RWPE2 (cell line): ENCODE results near the gene TNRC6C.

Source experiments
- ATAC-seq: fragments of 200-7000 bp; cut with Tn5 transposase; 3 replicates; pipeline ENCODE4 v1.9.1; 2021; ENCODE audit warnings: low read depth
- DNase-seq: peaks from one replicate; pipeline ENCODE4 v3.0.0-alpha.2; 2020; ENCODE audit warnings: low spot score
- H3K27ac ChIP-seq: fragments of 450-650 bp; 2 replicates; pipeline ENCODE4 v1.5.1; 2017; ENCODE audit warnings: mild to moderate bottlenecking; ENCODE audit not compliant: poor library complexity, severe bottlenecking
- H3K27me3 ChIP-seq: fragments of 250-450 bp; sonication (Bioruptor Pico); 2 replicates; pipeline ENCODE4 v1.5.1; 2021; ENCODE audit warnings: mild to moderate bottlenecking, moderate library complexity; ENCODE audit not compliant: insufficient read depth, poor library complexity, severe bottlenecking
- H3K36me3 ChIP-seq: fragments of 250-450 bp; sonication (Bioruptor Pico); 2 replicates; pipeline ENCODE4 v1.5.1; 2020; ENCODE audit warnings: low read depth, mild to moderate bottlenecking, moderate library complexity
- H3K4me1 ChIP-seq: fragments of 250-450 bp; sonication (Bioruptor Pico); 2 replicates; pipeline ENCODE4 v1.5.1; 2021; ENCODE audit warnings: mild to moderate bottlenecking, moderate library complexity; ENCODE audit not compliant: insufficient read depth, poor library complexity, severe bottlenecking
- H3K4me3 ChIP-seq: fragments of 250-450 bp; sonication (Bioruptor Pico); 2 replicates; pipeline ENCODE4 v1.5.1; 2021; ENCODE audit warnings: mild to moderate bottlenecking, moderate library complexity; ENCODE audit not compliant: severe bottlenecking
- H3K9me3 ChIP-seq: fragments of 250-450 bp; sonication (Bioruptor Pico); 2 replicates; pipeline ENCODE4 v1.5.1; 2021; ENCODE audit warnings: mild to moderate bottlenecking, moderate library complexity; ENCODE audit not compliant: severe bottlenecking
- TF ChIP-seq, protein P1 (sequence below): fragments of 450-650 bp; IDR thresholded peaks from one replicate; pipeline ENCODE4 v1.5.1; 2017; ENCODE audit warnings: mild to moderate bottlenecking, moderate library complexity; ENCODE audit not compliant: poor library complexity, severe bottlenecking

The TNRC6C gene

DNA sequence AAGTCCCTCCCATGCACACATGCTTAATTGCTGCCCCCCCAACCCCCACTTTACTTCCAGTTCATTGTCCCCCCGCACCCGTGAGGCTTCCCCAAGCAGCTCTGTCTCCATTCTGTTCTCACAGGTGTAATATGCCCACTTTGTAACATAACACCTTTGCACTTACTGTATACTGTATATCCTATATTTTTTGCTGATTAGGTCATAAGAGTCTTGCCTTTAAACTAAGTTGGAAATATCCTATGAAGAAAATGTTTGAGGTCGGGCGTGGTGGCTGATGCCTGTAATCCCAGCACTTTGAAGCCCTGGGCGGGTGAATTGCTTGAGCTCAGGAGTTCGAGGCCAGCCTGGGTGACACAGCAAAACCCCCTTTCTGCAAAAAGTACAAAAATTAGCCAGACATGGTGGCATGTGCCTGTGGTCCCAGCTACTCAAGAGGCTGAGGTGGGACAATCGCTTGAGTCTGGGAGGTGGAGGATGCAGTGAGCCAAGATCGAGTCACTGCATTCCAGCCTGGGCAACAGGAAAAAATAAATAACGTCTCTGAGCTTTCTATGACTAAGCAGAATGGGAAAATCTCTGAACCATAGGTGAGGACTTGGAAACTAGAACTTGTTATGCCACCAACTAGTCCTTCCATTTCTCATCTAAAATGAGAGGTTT lies 76.1 kb downstream of the TNRC6C start:
- no peak for DNase-seq
- Histone ChIP-seq H3K9me3 (no peaks in the 10 kb centered on the region), H3K27me3 (no peaks in the 10 kb centered on the region), H3K36me3 (no peaks in the 10 kb centered on the region), H3K27ac (no peak overlapping the region), H3K4me3 (no peak overlapping the region), H3K4me1 (peaks cover 8% of the 10 kb centered on the region)
- TF ChIP-seq, protein P1, sequence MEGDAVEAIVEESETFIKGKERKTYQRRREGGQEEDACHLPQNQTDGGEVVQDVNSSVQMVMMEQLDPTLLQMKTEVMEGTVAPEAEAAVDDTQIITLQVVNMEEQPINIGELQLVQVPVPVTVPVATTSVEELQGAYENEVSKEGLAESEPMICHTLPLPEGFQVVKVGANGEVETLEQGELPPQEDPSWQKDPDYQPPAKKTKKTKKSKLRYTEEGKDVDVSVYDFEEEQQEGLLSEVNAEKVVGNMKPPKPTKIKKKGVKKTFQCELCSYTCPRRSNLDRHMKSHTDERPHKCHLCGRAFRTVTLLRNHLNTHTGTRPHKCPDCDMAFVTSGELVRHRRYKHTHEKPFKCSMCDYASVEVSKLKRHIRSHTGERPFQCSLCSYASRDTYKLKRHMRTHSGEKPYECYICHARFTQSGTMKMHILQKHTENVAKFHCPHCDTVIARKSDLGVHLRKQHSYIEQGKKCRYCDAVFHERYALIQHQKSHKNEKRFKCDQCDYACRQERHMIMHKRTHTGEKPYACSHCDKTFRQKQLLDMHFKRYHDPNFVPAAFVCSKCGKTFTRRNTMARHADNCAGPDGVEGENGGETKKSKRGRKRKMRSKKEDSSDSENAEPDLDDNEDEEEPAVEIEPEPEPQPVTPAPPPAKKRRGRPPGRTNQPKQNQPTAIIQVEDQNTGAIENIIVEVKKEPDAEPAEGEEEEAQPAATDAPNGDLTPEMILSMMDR: no peak
- ATAC-seq: peak; percentile 33; the same call in 1 of the 3 replicates

DNA sequence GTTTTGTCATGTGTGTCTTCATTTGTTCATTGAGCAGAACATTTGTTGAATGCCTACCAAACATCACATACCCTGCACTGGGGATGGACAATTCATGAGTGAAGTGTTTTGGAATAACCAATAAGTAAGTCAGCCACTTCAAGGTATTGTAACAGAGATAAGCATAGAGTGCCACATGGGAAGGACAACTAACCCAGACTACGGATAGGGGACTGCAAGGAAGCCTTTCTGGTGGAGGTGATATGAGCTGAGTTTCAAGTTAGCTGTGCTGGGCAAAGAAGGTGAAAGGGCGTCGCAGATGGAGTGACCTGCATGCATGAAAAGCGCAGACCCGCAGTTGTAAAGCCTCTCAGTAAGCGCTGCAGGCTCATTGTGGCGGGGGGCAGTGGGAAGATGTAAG lies 78.8 kb downstream of the TNRC6C start:
- Histone ChIP-seq H3K27ac (no peak overlapping the region), H3K27me3 (no peaks in the 10 kb centered on the region), H3K9me3 (no peaks in the 10 kb centered on the region), H3K36me3 (no peaks in the 10 kb centered on the region), H3K4me1 (peaks cover 18% of the 10 kb centered on the region), H3K4me3 (no peak overlapping the region)
- TF ChIP-seq, protein P1: no peak
- DNase-seq (no peak), ATAC-seq (no peak)

DNA sequence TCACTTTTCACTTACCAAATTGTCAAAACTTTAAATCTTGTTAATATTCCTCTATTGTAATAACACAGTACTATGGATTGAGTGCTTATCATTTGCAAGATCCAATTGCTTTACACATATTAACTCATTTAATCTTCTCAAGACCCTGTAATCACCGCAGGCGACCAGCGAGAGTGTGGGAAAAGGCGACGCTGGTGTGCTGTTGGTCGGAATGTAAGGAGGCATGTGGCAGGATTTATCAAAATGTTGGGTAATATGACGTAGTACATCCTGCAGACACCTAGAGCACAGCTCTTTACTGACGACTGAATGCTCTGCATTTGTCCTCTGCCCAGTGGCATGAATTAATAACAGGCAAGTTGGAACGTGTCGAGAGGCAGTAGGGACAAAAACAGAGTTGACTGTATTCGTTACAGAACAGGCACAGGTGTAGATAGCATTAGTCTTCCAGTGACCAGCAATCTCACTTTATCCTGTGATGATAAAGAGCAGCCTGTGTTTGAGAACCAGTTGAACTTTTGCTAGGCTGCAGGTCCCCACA lies 80.3 kb downstream of the TNRC6C start:
- Histone ChIP-seq H3K36me3 (no peaks in the 10 kb centered on the region), H3K27me3 (no peaks in the 10 kb centered on the region), H3K9me3 (no peaks in the 10 kb centered on the region), H3K27ac (no peak overlapping the region), H3K4me1 (peaks cover 18% of the 10 kb centered on the region), H3K4me3 (no peak overlapping the region)
- no peak for DNase-seq
- ATAC-seq: no peak
- TF ChIP-seq, protein P1: no peak

DNA sequence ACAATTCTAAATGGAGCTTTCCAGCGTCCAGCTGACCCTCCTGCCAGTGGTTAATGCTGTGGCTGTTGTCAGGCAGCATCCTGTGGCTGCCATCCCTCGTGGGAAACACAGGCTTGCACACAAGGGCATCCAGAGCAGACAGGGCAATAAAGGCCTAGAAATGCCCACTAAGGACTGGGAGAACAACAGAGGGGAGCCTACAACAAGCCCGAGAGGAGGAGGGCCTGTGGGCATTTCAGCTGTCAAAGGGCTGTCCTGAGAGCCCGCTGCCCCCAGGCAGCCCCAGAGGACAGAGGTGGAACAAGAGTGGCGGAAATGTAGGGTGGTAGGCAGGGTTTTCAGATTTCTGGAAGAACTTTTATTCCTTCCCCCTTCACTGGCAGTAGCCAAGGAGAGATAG lies 81.1 kb downstream of the TNRC6C start:
- peaks cover 18% of the 10 kb centered on the region for H3K4me1 ChIP-seq
- H3K27me3 ChIP-seq: no peaks in the 10 kb centered on the region
- TF ChIP-seq, protein P1: no peak
- H3K36me3 ChIP-seq: no peaks in the 10 kb centered on the region
- H3K4me3 ChIP-seq: no peak overlapping the region
- no peak for ATAC-seq
- H3K9me3 ChIP-seq: no peaks in the 10 kb centered on the region
- no peak overlapping the region for H3K27ac ChIP-seq
- DNase-seq: no peak
